Neural cell (in vitro differentiated cells): ENCODE measurements around the gene PHF2. TPM values are rescaled to one million over a fixed set of nuclear protein-coding genes. Genes with fewer than 3 reads are reported as not detected.

Experiments
- H2AFZ ChIP-seq: fragments of 200-600, 300-800 bp; sonication (generic), shearing (Covaris generic); 2 replicates; pipeline ENCODE4 v1.6.0; 2014; ENCODE audit warnings: low read depth, mild to moderate bottlenecking, antibody characterized with exemption, low read length, moderate library complexity
- H3F3A ChIP-seq: fragments of 200-600 bp; shearing (Covaris generic); 2 replicates; pipeline ENCODE4 v1.6.1; 2016; ENCODE audit warnings: mild to moderate bottlenecking, moderate library complexity, mixed read lengths, antibody characterized with exemption, low read length; ENCODE audit not compliant: insufficient read depth, poor library complexity, severe bottlenecking
- H3K27ac ChIP-seq: fragments of 200-600, 300-800 bp; sonication (generic), shearing (Covaris generic); 2 replicates; pipeline ENCODE4 v1.5.1; 2014; ENCODE audit warnings: mild to moderate bottlenecking, low read length, moderate library complexity
- H3K27me3 ChIP-seq: fragments of 300-800, 200-600 bp; sonication (generic), shearing (Covaris generic); 2 replicates; pipeline ENCODE4 v1.6.0; 2014; ENCODE audit warnings: mild to moderate bottlenecking, low read depth, low read length, moderate library complexity; ENCODE audit not compliant: insufficient read depth
- H3K36me3 ChIP-seq: fragments of 300-800, 200-600 bp; sonication (generic), shearing (Covaris generic); 2 replicates; pipeline ENCODE4 v1.5.1; 2014; ENCODE audit warnings: mild to moderate bottlenecking, antibody characterized with exemption, low read length, moderate library complexity; ENCODE audit not compliant: insufficient read depth
- H3K4me2 ChIP-seq: fragments of 300-800, 200-600 bp; sonication (generic), shearing (Covaris generic); 2 replicates; pipeline ENCODE4 v1.6.0; 2014; ENCODE audit warnings: mild to moderate bottlenecking, low read length
- H3K4me3 ChIP-seq: fragments of 300-800, 200-600 bp; sonication (generic), shearing (Covaris generic); 2 replicates; pipeline ENCODE4 v1.5.1; 2014; ENCODE audit warnings: mild to moderate bottlenecking, low read length, moderate library complexity
- H3K79me2 ChIP-seq: fragments of 200-600 bp; shearing (Covaris generic); replicated peaks from 2 replicates; pipeline ENCODE4 v1.6.0; 2014; ENCODE audit warnings: mild to moderate bottlenecking, low read length, moderate library complexity; ENCODE audit not compliant: insufficient read depth
- H3K9ac ChIP-seq: fragments of 300-800, 200-600 bp; sonication (generic), shearing (Covaris generic); 2 replicates; pipeline ENCODE4 v1.6.1; 2016; ENCODE audit warnings: mild to moderate bottlenecking, low read length, mixed read lengths
- H3K9me2 ChIP-seq: fragments of 200-600 bp; shearing (Covaris generic); 2 replicates; pipeline ENCODE4 v1.6.1; 2016; ENCODE audit warnings: mild to moderate bottlenecking, low read length, mixed read lengths; ENCODE audit not compliant: insufficient read depth
- H3K9me3 ChIP-seq: fragments of 200-600, 300-800 bp; sonication (generic), shearing (Covaris generic); 2 replicates; pipeline ENCODE4 v1.6.1; 2016; ENCODE audit warnings: mild to moderate bottlenecking, mixed run types, low read length, moderate library complexity, mixed read lengths
- H4K20me1 ChIP-seq: fragments of 200-600 bp; shearing (Covaris generic); 2 replicates; pipeline ENCODE4 v1.6.1; 2016; ENCODE audit warnings: mild to moderate bottlenecking, mixed run types; ENCODE audit not compliant: insufficient read depth
- EP300 ChIP-seq: fragments of 450-650 bp; conservative IDR thresholded peaks from 2 replicates; pipeline ENCODE4 v1.6.1; 2014; ENCODE audit warnings: antibody characterized with exemption, mild to moderate bottlenecking, moderate library complexity; ENCODE audit not compliant: poor library complexity, severe bottlenecking
- EZH2 ChIP-seq: fragments of 200-600, 300-800 bp; shearing (Covaris generic), sonication (generic); IDR thresholded peaks from 2 replicates; pipeline ENCODE4 v1.6.1; 2014; ENCODE audit warnings: antibody characterized with exemption, low read length, borderline replicate concordance, mild to moderate bottlenecking; ENCODE audit not compliant: insufficient read depth, poor library complexity, severe bottlenecking
- MXI1 ChIP-seq: fragments of 450-650 bp; conservative IDR thresholded peaks from 2 replicates; pipeline ENCODE4 v1.6.1; 2014; ENCODE audit warnings: antibody characterized with exemption, mild to moderate bottlenecking; ENCODE audit not compliant: poor library complexity, severe bottlenecking
- POLR2AphosphoS5 ChIP-seq: IDR thresholded peaks from 2 replicates; pipeline ENCODE4 v1.6.1; 2012
- RAD21 ChIP-seq: fragments of 450-650 bp; conservative IDR thresholded peaks from 2 replicates; pipeline ENCODE4 v1.6.1; 2014; ENCODE audit warnings: antibody characterized with exemption, mild to moderate bottlenecking, moderate library complexity
- REST ChIP-seq: IDR thresholded peaks from 2 replicates; pipeline ENCODE4 v1.6.1; 2012; ENCODE audit warnings: borderline replicate concordance
- SMC3 ChIP-seq: fragments of 450-650 bp; conservative IDR thresholded peaks from 2 replicates; pipeline ENCODE4 v1.6.1; 2014; ENCODE audit warnings: antibody characterized with exemption, mild to moderate bottlenecking, moderate library complexity; ENCODE audit not compliant: poor library complexity
- TAF1 ChIP-seq: IDR thresholded peaks from 2 replicates; pipeline ENCODE4 v1.6.1; 2012; ENCODE audit warnings: low read depth
- polyA plus RNA-seq: library from polyadenylated mRNA; depleted of rRNA; stranded (reverse); fragments of >200 nt; gene quantifications from 2 replicates; pipeline ENCODE4 v1.2.3, GENCODE V29; 2014
- TF ChIP-seq, protein P1 (sequence below): fragments of 450-650 bp; IDR thresholded peaks from 2 replicates; pipeline ENCODE4 v1.5.1; 2014; ENCODE audit warnings: antibody characterized with exemption, mild to moderate bottlenecking, moderate library complexity; ENCODE audit not compliant: poor library complexity, severe bottlenecking

The PHF2 gene
- polyA plus RNA-seq, 1 donor from 2014 or later, result 42.4 TPM

- no peak overlapping the region for H2AFZ ChIP-seq
- no peak overlapping the region for H3K4me2 ChIP-seq
- no peaks in the 10 kb centered on the region for H4K20me1 ChIP-seq
- TF ChIP-seq POLR2AphosphoS5, result no peak
- TF ChIP-seq, protein P1, sequence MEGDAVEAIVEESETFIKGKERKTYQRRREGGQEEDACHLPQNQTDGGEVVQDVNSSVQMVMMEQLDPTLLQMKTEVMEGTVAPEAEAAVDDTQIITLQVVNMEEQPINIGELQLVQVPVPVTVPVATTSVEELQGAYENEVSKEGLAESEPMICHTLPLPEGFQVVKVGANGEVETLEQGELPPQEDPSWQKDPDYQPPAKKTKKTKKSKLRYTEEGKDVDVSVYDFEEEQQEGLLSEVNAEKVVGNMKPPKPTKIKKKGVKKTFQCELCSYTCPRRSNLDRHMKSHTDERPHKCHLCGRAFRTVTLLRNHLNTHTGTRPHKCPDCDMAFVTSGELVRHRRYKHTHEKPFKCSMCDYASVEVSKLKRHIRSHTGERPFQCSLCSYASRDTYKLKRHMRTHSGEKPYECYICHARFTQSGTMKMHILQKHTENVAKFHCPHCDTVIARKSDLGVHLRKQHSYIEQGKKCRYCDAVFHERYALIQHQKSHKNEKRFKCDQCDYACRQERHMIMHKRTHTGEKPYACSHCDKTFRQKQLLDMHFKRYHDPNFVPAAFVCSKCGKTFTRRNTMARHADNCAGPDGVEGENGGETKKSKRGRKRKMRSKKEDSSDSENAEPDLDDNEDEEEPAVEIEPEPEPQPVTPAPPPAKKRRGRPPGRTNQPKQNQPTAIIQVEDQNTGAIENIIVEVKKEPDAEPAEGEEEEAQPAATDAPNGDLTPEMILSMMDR, result no peak
- TF ChIP-seq SMC3, result no peak
- no peak for TF ChIP-seq EZH2
- TF ChIP-seq TAF1, result no peak
- no peak for TF ChIP-seq EP300
- H3K9ac ChIP-seq, result no peak overlapping the region
- no peaks in the 10 kb centered on the region for H3K9me2 ChIP-seq
- H3K4me3 ChIP-seq, result no peak overlapping the region
- no peak overlapping the region for H3K27ac ChIP-seq
- no peaks in the 10 kb centered on the region for H3F3A ChIP-seq
- peaks cover 19% of the 10 kb centered on the region for H3K79me2 ChIP-seq
- no peaks in the 10 kb centered on the region for H3K27me3 ChIP-seq
- no peaks in the 10 kb centered on the region for H3K36me3 ChIP-seq
- H3K9me3 ChIP-seq, result no peaks in the 10 kb centered on the region
Observed at GRCh38 chr9:93620041-93620506, 43.7 kb downstream of the PHF2 start.

DNA sequence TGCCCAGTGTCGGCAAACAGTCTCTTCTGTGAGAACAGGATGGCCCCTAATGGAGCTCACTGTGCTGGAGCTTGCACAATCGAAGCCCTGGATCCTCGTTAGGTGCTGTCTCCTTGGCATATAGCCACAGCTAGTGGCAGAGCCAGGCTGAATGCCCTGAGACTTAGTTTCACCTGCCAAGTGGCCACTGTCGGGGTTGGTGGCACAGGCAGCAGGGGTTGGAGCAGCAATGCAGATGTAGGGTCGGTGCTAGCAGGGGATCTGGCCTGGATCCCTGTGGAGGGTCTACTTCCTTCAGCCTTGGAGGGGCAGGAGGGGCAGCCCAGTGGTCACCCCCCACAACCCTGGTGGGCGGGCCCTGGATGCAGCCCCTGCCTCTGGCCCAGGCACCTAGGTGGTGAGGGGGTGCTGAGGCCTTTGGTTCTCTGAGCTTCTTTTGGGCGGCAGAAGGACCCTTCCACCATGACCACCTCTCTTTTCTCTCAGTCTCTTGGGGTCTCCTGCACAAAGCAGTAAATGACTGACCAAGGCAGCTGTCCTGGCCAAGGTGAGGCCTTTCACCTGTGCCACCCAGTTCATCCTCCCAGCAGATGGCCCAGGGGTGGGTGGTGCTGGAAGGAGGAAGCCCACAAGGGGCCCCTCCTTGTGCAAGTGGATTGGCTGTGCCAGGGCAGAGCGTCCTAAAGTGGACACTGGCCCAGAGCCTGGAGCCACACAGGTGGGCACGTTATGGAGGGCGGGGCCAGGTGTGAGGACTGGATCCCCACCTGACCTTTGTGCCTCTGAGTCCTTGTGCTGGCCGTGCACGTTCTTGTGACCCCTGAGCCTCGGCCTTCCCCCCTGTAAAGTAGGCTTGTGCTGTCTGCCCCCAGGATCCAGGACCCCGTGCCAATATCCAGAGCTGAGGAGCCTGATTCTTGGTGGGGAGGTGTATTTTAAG lies 44.8 kb downstream of the PHF2 start:
- H3F3A ChIP-seq, result no peaks in the 10 kb centered on the region
- no peak overlapping the region for H3K4me2 ChIP-seq
- H3K27me3 ChIP-seq, result no peaks in the 10 kb centered on the region
- H3K9me2 ChIP-seq, result no peaks in the 10 kb centered on the region
- no peak overlapping the region for H3K9ac ChIP-seq
- no peak overlapping the region for H2AFZ ChIP-seq
- no peak overlapping the region for H3K4me3 ChIP-seq
- no peaks in the 10 kb centered on the region for H3K36me3 ChIP-seq
- H3K9me3 ChIP-seq, result no peaks in the 10 kb centered on the region
- no peak for TF ChIP-seq EZH2
- no peak for TF ChIP-seq REST
- no peak for TF ChIP-seq RAD21
- TF ChIP-seq SMC3, result no peak
- TF ChIP-seq EP300, result no peak
- no peak for TF ChIP-seq TAF1
- TF ChIP-seq MXI1, result no peak
- TF ChIP-seq, protein P1, result no peak
- no peak for TF ChIP-seq POLR2AphosphoS5
- H3K79me2 ChIP-seq, result peaks cover 14% of the 10 kb centered on the region
- no peak overlapping the region for H3K27ac ChIP-seq
- no peaks in the 10 kb centered on the region for H4K20me1 ChIP-seq
